ENCODE data around the gene ADGRB3. TPM values are rescaled to one million over a fixed set of nuclear protein-coding genes. Genes with fewer than 3 reads are reported as not detected.
"Not testable (repeated sequence)": the region's sequence is repeated elsewhere in the genome, so short reads cannot be mapped to it uniquely, and the experiment has no call there.

ADGRB3 gene
- total and polyA plus RNA-seq, 2 donors (not counting 1 experiment from before 2014, with no cell fraction given), result not detected

- Mint-ChIP-seq H3K4me3 (no peak overlapping the region), H3K9me3 (ENCODE audit: insufficient read depth) (no peaks in the 10 kb centered on the region), H3K27me3 (no peaks in the 10 kb centered on the region), H3K27ac (no peak overlapping the region), H3K4me1 (no peaks in the 10 kb centered on the region)
- no peaks in the 10 kb centered on the region for H3K4me1 ChIP-seq (ENCODE audit: control insufficient read depth in 2 of 2, insufficient read depth in 2 of 2, low read length in 2 of 2)
- no peaks in the 10 kb centered on the region for H3K79me2 ChIP-seq (ENCODE audit: control insufficient read depth, insufficient read depth, low read length)
- H3K4me2 ChIP-seq (replicated peaks; ENCODE audit: low read depth, low read length, poor library complexity, severe bottlenecking), result no peak overlapping the region
- DNase-seq (no peak), ATAC-seq (ENCODE audit: low read depth) (no peak)
- H3K27ac ChIP-seq (ENCODE audit: low read length in 2 of 2), result no peak overlapping the region
- no peak overlapping the region for H2AFZ ChIP-seq (ENCODE audit: insufficient read depth, low read depth, low read length, poor library complexity, severe bottlenecking)
- H3K27me3 ChIP-seq (replicated peaks in 1 of 4; ENCODE audit: control extremely low read depth in 1 of 4, control insufficient read depth in 3 of 4, insufficient read depth in 4 of 4, low read length in 3 of 4), result no peaks in the 10 kb centered on the region
- no peak overlapping the region for H3K4me3 ChIP-seq (ENCODE audit: control extremely low read depth in 1 of 5, extremely low read depth in 1 of 5, insufficient read depth in 1 of 5, low read depth in 2 of 5, low read length in 4 of 5)
- intact Hi-C loops (cut with micrococcal nuclease), result no loop called here
- H3K9ac ChIP-seq (ENCODE audit: low read length), result no peak overlapping the region
- no peak for TF ChIP-seq EZH2 (IDR thresholded peaks at IDR 0.05; ENCODE audit: borderline replicate concordance, insufficient read depth, low read depth, low read length, poor library complexity, severe bottlenecking)
- TF ChIP-seq CTCF (IDR thresholded peaks at IDR 0.05), result no peak
- H4K20me1 ChIP-seq (ENCODE audit: control insufficient read depth, insufficient read depth, low read length, poor library complexity, severe bottlenecking), result no peaks in the 10 kb centered on the region
- no peaks in the 10 kb centered on the region for H3K9me3 ChIP-seq (ENCODE audit: control extremely low read depth in 1 of 3, control insufficient read depth in 2 of 3, insufficient read depth in 1 of 3, low read length in 2 of 3)
- CTCF ChIA-PET, result no interaction called here
- POLR2A ChIA-PET, result no interaction called here
- no peaks in the 10 kb centered on the region for H3K36me3 ChIP-seq (replicated peaks in 1 of 2; ENCODE audit: control extremely low read depth in 1 of 2, control insufficient read depth in 1 of 2, extremely low read depth in 1 of 2, insufficient read depth in 2 of 2, low read length in 1 of 2)
- WGBS (ENCODE audit: insufficient coverage), result 55% methylated on average over 3 of the region's 3 CpGs
Measured at GRCh38 chr6:69424581-69424980, 789.5 kb downstream of the ADGRB3 start.

- ChIA-PET POLR2A (no interaction called here), CTCF (no interaction called here)
- no peak overlapping the region for H3K27ac Mint-ChIP-seq
- intact Hi-C loops (cut with micrococcal nuclease), result no loop called here
- H3K4me3 Mint-ChIP-seq, result no peak overlapping the region
- no peak for DNase-seq
- Histone ChIP-seq H3K4me2 (replicated peaks; ENCODE audit: low read depth, low read length, poor library complexity, severe bottlenecking) (no peak overlapping the region), H3K27ac (ENCODE audit: low read length in 2 of 2) (no peak overlapping the region), H3K36me3 (replicated peaks in 1 of 2; ENCODE audit: control extremely low read depth in 1 of 2, control insufficient read depth in 1 of 2, extremely low read depth in 1 of 2, insufficient read depth in 2 of 2, low read length in 1 of 2) (no peaks in the 10 kb centered on the region), H2AFZ (ENCODE audit: insufficient read depth, low read depth, low read length, poor library complexity, severe bottlenecking) (no peak overlapping the region), H3K9ac (ENCODE audit: low read length) (no peak overlapping the region), H3K27me3 (replicated peaks in 1 of 4; ENCODE audit: control extremely low read depth in 1 of 4, control insufficient read depth in 3 of 4, insufficient read depth in 4 of 4, low read length in 3 of 4) (no peaks in the 10 kb centered on the region), H3K9me3 (ENCODE audit: control extremely low read depth in 1 of 3, control insufficient read depth in 2 of 3, insufficient read depth in 1 of 3, low read length in 2 of 3) (peaks cover 0 to 8% (median 0%) of the 10 kb centered on the region in 3 donors), H4K20me1 (ENCODE audit: control insufficient read depth, insufficient read depth, low read length, poor library complexity, severe bottlenecking) (no peaks in the 10 kb centered on the region), H3K4me3 (ENCODE audit: control extremely low read depth in 1 of 5, extremely low read depth in 1 of 5, insufficient read depth in 1 of 5, low read depth in 2 of 5, low read length in 4 of 5) (no peak overlapping the region), H3K4me1 (ENCODE audit: control insufficient read depth in 2 of 2, insufficient read depth in 2 of 2, low read length in 2 of 2) (no peaks in the 10 kb centered on the region), H3K79me2 (ENCODE audit: control insufficient read depth, insufficient read depth, low read length) (no peaks in the 10 kb centered on the region)
- no peaks in the 10 kb centered on the region for H3K9me3 Mint-ChIP-seq (ENCODE audit: insufficient read depth)
- TF ChIP-seq CTCF (IDR thresholded peaks at IDR 0.05) (no peak), EZH2 (IDR thresholded peaks at IDR 0.05; ENCODE audit: borderline replicate concordance, insufficient read depth, low read depth, low read length, poor library complexity, severe bottlenecking) (no peak)
- H3K4me1 Mint-ChIP-seq, result no peaks in the 10 kb centered on the region
- H3K27me3 Mint-ChIP-seq, result no peaks in the 10 kb centered on the region
- no peak for ATAC-seq (ENCODE audit: low read depth)
- no CpG with 5 or more reads among the region's 5 CpGs for WGBS (ENCODE audit: insufficient coverage)
Measured at GRCh38 chr6:69427882-69428281, 792.8 kb downstream of the ADGRB3 start.

GRCh38 chr6:69432168-69432567 is 797.1 kb downstream of the ADGRB3 start:
- H3K4me2 ChIP-seq (replicated peaks; ENCODE audit: low read depth, low read length, poor library complexity, severe bottlenecking); H3K79me2 ChIP-seq (ENCODE audit: control insufficient read depth, insufficient read depth, low read length); DNase-seq; H2AFZ ChIP-seq (ENCODE audit: insufficient read depth, low read depth, low read length, poor library complexity, severe bottlenecking); H3K27me3 Mint-ChIP-seq; ATAC-seq (ENCODE audit: low read depth); H3K36me3 ChIP-seq (replicated peaks in 1 of 2; ENCODE audit: control extremely low read depth in 1 of 2, control insufficient read depth in 1 of 2, extremely low read depth in 1 of 2, insufficient read depth in 2 of 2, low read length in 1 of 2); H3K4me3 ChIP-seq (ENCODE audit: control extremely low read depth in 1 of 5, extremely low read depth in 1 of 5, insufficient read depth in 1 of 5, low read depth in 2 of 5, low read length in 4 of 5); H3K27ac ChIP-seq (ENCODE audit: low read length in 2 of 2); H3K4me1 ChIP-seq (ENCODE audit: control insufficient read depth in 2 of 2, insufficient read depth in 2 of 2, low read length in 2 of 2); POLR2A ChIA-PET; H3K27me3 ChIP-seq (replicated peaks in 1 of 4; ENCODE audit: control extremely low read depth in 1 of 4, control insufficient read depth in 3 of 4, insufficient read depth in 4 of 4, low read length in 3 of 4); H3K27ac Mint-ChIP-seq; H3K4me1 Mint-ChIP-seq; H3K9me3 Mint-ChIP-seq (ENCODE audit: insufficient read depth); H3K4me3 Mint-ChIP-seq; CTCF ChIA-PET; H4K20me1 ChIP-seq (ENCODE audit: control insufficient read depth, insufficient read depth, low read length, poor library complexity, severe bottlenecking); intact Hi-C loops (cut with micrococcal nuclease); H3K9ac ChIP-seq (ENCODE audit: low read length): not testable (repeated sequence)
- peaks cover 0 to 17% (median 0%) of the 10 kb centered on the region in 3 donors for H3K9me3 ChIP-seq (ENCODE audit: control extremely low read depth in 1 of 3, control insufficient read depth in 2 of 3, insufficient read depth in 1 of 3, low read length in 2 of 3)
- WGBS (ENCODE audit: insufficient coverage), result 87% methylated on average over 17 of the region's 19 CpGs
